Liver (tissue), 9 donors: Measurements from ENCODE around the gene ZKSCAN1. TPM values are rescaled to one million over a fixed set of nuclear protein-coding genes. Genes with fewer than 3 reads are reported as not detected.
A peak's percentile ranks its signal among the peaks of the same experiment; 100 is the strongest.

Experiments
- DNase-seq: peaks from one replicate; pipeline ENCODE4 v3.0.0-alpha.2; 2017; ENCODE audit warnings: low spot score
- H3K27ac ChIP-seq, 2 donors: one replicate each; pipeline ENCODE4 v1.7.0; 2013; ENCODE audit warnings: inconsistent platforms in 2 of 2, low read length in 2 of 2, control low read depth in 1 of 2, low read depth in 1 of 2, mild to moderate bottlenecking in 1 of 2
- H3K27me3 ChIP-seq, 4 donors: one replicate each; pipeline versions ENCODE4 v1.6.1 to v1.7.0; 2013; ENCODE audit warnings: low read length in 3 of 4, inconsistent platforms in 1 of 4, mild to moderate bottlenecking in 1 of 4, moderate library complexity in 1 of 4; ENCODE audit not compliant: control insufficient read depth in 4 of 4, insufficient read depth in 4 of 4
- H3K36me3 ChIP-seq, 4 donors: one replicate each; pipeline versions ENCODE4 v1.6.1 to v1.7.0; 2013; ENCODE audit warnings: low read length in 3 of 4, mild to moderate bottlenecking in 3 of 4, low read depth in 1 of 4, moderate library complexity in 1 of 4; ENCODE audit not compliant: control insufficient read depth in 4 of 4, insufficient read depth in 3 of 4
- H3K4me1 ChIP-seq, 4 donors: one replicate each; pipeline versions ENCODE4 v1.6.1 to v1.7.0; 2013; ENCODE audit warnings: low read length in 3 of 4, mild to moderate bottlenecking in 3 of 4, moderate library complexity in 1 of 4; ENCODE audit not compliant: control insufficient read depth in 4 of 4, insufficient read depth in 4 of 4
- H3K4me3 ChIP-seq, 3 donors: one replicate each; pipeline versions ENCODE4 v1.6.1 to v1.7.0; 2013; ENCODE audit warnings: low read length in 3 of 3, control low read depth in 1 of 3, low read depth in 1 of 3, mild to moderate bottlenecking in 1 of 3
- H3K9ac ChIP-seq, 2 donors: one replicate each; pipeline ENCODE4 v1.7.0; 2013; ENCODE audit warnings: low read length in 2 of 2, mild to moderate bottlenecking in 2 of 2, moderate library complexity in 2 of 2, control low read depth in 1 of 2, low read depth in 1 of 2
- H3K9me3 ChIP-seq, 4 donors: one replicate each; pipeline versions ENCODE4 v1.6.1 to v1.7.0; 2013; ENCODE audit warnings: low read length in 3 of 4; ENCODE audit not compliant: control insufficient read depth in 4 of 4
- ATF3 ChIP-seq: IDR thresholded peaks from 2 replicates; pipeline ENCODE4 v1.6.1; 2016; ENCODE audit warnings: antibody characterized with exemption
- CTCF ChIP-seq: fragments of 150-350 bp; IDR thresholded peaks from 2 replicates; pipeline ENCODE4 v1.5.1; 2017; ENCODE audit warnings: improper control_type of control experiment, low read depth, low read length; ENCODE audit not compliant: missing input control
- GABPA ChIP-seq, 2 donors: IDR thresholded peaks in 1 of 2; conservative IDR thresholded peaks in 1 of 2; 2 replicates each; pipeline ENCODE4 v1.6.1; 2016; ENCODE audit warnings: antibody characterized with exemption in 2 of 2, mild to moderate bottlenecking in 1 of 2, moderate library complexity in 1 of 2
- HNF4A ChIP-seq, 2 donors: conservative IDR thresholded peaks; 2 replicates each; pipeline ENCODE4 v1.6.1; 2016; ENCODE audit warnings: antibody characterized with exemption in 2 of 2, mild to moderate bottlenecking in 2 of 2
- HNF4G ChIP-seq: IDR thresholded peaks from 2 replicates; pipeline ENCODE4 v1.6.1; 2016; ENCODE audit warnings: antibody characterized with exemption
- JUND ChIP-seq, 2 donors: IDR thresholded peaks; 2 replicates each; pipeline ENCODE4 v1.6.1; 2016; ENCODE audit warnings: antibody characterized with exemption in 2 of 2
- NR2F2 ChIP-seq: IDR thresholded peaks from 2 replicates; pipeline ENCODE4 v1.6.1; 2016; ENCODE audit warnings: antibody characterized with exemption
- RAD21 ChIP-seq, 2 donors: IDR thresholded peaks; 2 replicates each; pipeline ENCODE4 v1.6.1; 2016; ENCODE audit warnings: antibody characterized with exemption in 2 of 2, mild to moderate bottlenecking in 2 of 2
- REST ChIP-seq: IDR thresholded peaks from 2 replicates; pipeline ENCODE4 v1.6.1; 2016; ENCODE audit warnings: antibody characterized with exemption, mild to moderate bottlenecking
- TAF1 ChIP-seq: conservative IDR thresholded peaks from 2 replicates; pipeline ENCODE4 v1.6.1; 2016; ENCODE audit warnings: antibody characterized with exemption, mild to moderate bottlenecking
- YY1 ChIP-seq: IDR thresholded peaks from 2 replicates; pipeline ENCODE4 v1.6.1; 2016; ENCODE audit warnings: antibody characterized with exemption, mild to moderate bottlenecking
- WGBS: extraction: QIAGEN DNeasy Blood & Tissue Kit; methylation state at CpG from one replicate; pipeline ENCODE4 v1.1.7; 2013; 5-methylcytosine and 5-hydroxymethylcytosine counted together
- polyA plus RNA-seq, 2 donors: library from polyadenylated mRNA; stranded (reverse) in 1 of 2; unstranded in 1 of 2; fragments of 200-250 nt in 1 of 2; fragments of >200 nt in 1 of 2; fragmentation: Nextera tagmentation in 1 of 2; extraction: Ambion mirVana in 1 of 2; gene quantifications; one replicate each; pipeline versions ENCODE4 v1.2.1 to v1.2.3, GENCODE V29; 2013 to 2015
- total RNA-seq, 2 donors: library from RNA; depleted of rRNA; stranded (reverse); fragments of >200 nt; gene quantifications; one replicate each; pipeline ENCODE4 v1.2.3, GENCODE V29; 2014
- donor health status: healthy.
- donor health status: healthy.
- donor health status: healthy.
- donor health status: healthy.
- donor health status: healthy.

The ZKSCAN1 gene
- total and polyA plus RNA-seq, 4 donors: 11.8 to 117 (median 30.1) TPM

GRCh38 chr7:100034871-100035510, 19.6 kb downstream of the ZKSCAN1 start:
- peaks cover 9 to 52% (median 42%) of the 10 kb centered on the region in 4 donors for H3K36me3 ChIP-seq

GRCh38 chr7:100035876-100036275, 20.5 kb downstream of the ZKSCAN1 start:
- TF ChIP-seq REST (no peak), TAF1 (no peak), NR2F2 (no peak)
- no peak for DNase-seq
- H3K27ac ChIP-seq: peak overlapping the region; percentile 78 to 83
- H3K36me3 ChIP-seq: peaks cover 9 to 44% (median 35%) of the 10 kb centered on the region in 4 donors
- H3K9me3 ChIP-seq: no peaks in the 10 kb centered on the region
- 77% methylated on average over 6 of the region's 6 CpGs for WGBS
- H3K27me3 ChIP-seq: no peaks in the 10 kb centered on the region
- no peak overlapping the region for H3K4me3 ChIP-seq
- no peak overlapping the region for H3K9ac ChIP-seq
- H3K4me1 ChIP-seq: peaks cover 11 to 67% (median 62%) of the 10 kb centered on the region in 4 donors

More at GRCh38 chr7:100034871-100035510, 19.6 kb downstream of the ZKSCAN1 start:
- TF ChIP-seq YY1 (no peak), HNF4A (conservative IDR thresholded peaks at IDR 0.05) (no peak), JUND (IDR thresholded peaks at IDR 0.05) (no peak), CTCF (no peak), GABPA (IDR thresholded peaks at IDR 0.05 in 1 of 2, conservative IDR thresholded peaks at IDR 0.05 in 1 of 2) (no peak), NR2F2 (no peak), HNF4G (no peak), RAD21 (IDR thresholded peaks at IDR 0.05) (no peak), ATF3 (no peak)
- Histone ChIP-seq H3K4me3 (no peak overlapping the region), H3K27me3 (no peaks in the 10 kb centered on the region), H3K4me1 (peaks cover 7 to 58% (median 53%) of the 10 kb centered on the region in 4 donors), H3K27ac (peak overlapping the region in 1 of 2 donors; percentile 83), H3K9me3 (no peaks in the 10 kb centered on the region), H3K9ac (no peak overlapping the region)
- 77% methylated on average over 8 of the region's 8 CpGs for WGBS
- no peak for DNase-seq

- H3K36me3 ChIP-seq: peaks cover 6 to 23% (median 19%) of the 10 kb centered on the region in 4 donors
- peak overlapping the region in 1 of 2 donors; percentile 1 for H3K9ac ChIP-seq
- WGBS: 43% methylated on average over 7 of the region's 7 CpGs
- DNase-seq: no peak
- H3K4me3 ChIP-seq: no peak overlapping the region
- no peaks in the 10 kb centered on the region for H3K9me3 ChIP-seq
- TF ChIP-seq ATF3 (no peak), YY1 (no peak), HNF4A (conservative IDR thresholded peaks at IDR 0.05) (peak; percentile 9 to 41)
- no peaks in the 10 kb centered on the region for H3K27me3 ChIP-seq
- H3K27ac ChIP-seq: peak overlapping the region; percentile 78 to 83
- peaks cover 11 to 77% (median 71%) of the 10 kb centered on the region in 4 donors for H3K4me1 ChIP-seq
Measured at GRCh38 chr7:100038326-100038725, 22.9 kb downstream of the ZKSCAN1 start.
